Prostate gland (tissue), 2 donors: Measurements from ENCODE around the gene CEBPG. TPM values are rescaled to one million over a fixed set of nuclear protein-coding genes. Genes with fewer than 3 reads are reported as not detected.

Source experiments
- DNase-seq: peaks from one replicate; pipeline ENCODE4 v3.0.0-alpha.2; 2019; ENCODE audit warnings: low spot score
- H3K27ac ChIP-seq, 2 donors: fragments of 200-600 bp; sonication (generic); 2 replicates each; pipeline ENCODE4 v1.5.1; 2017 to 2019
- H3K27me3 ChIP-seq: fragments of 200-600 bp; sonication (generic); replicated peaks from 2 replicates; pipeline ENCODE4 v1.5.1; 2019; ENCODE audit not compliant: insufficient read depth
- H3K36me3 ChIP-seq, 2 donors: fragments of 200-600 bp; sonication (generic); 1 replicate in 1 of 2; 2 replicates in 1 of 2; pipeline versions ENCODE4 v1.5.1 to v1.8.1; 2017 to 2019
- H3K4me1 ChIP-seq: fragments of 200-600 bp; sonication (generic); replicated peaks from 2 replicates; pipeline ENCODE4 v1.5.1; 2019
- H3K4me3 ChIP-seq, 2 donors: fragments of 200-600 bp; sonication (generic); 2 replicates each; pipeline ENCODE4 v1.5.1; 2017 to 2019
- H3K9me3 ChIP-seq: fragments of 200-600 bp; sonication (generic); 2 replicates; pipeline ENCODE4 v1.5.1; 2017
- POLR2A ChIP-seq: fragments of 450-650 bp; IDR thresholded peaks from one replicate; pipeline ENCODE4 v1.6.1; 2016; ENCODE audit warnings: antibody characterized with exemption, mild to moderate bottlenecking
- POLR2AphosphoS5 ChIP-seq: sonication (generic); formaldehyde crosslinking; IDR thresholded peaks from one replicate; pipeline ENCODE4 v1.6.1; 2017; ENCODE audit warnings: antibody characterized with exemption
- WGBS: methylation state at CpG from one replicate; pipeline ENCODE4 v1.1.5; 2018; 5-methylcytosine and 5-hydroxymethylcytosine counted together
- intact Hi-C: fragments of 100-400 bp; cut with DNase I; formaldehyde crosslinking; loops from one replicate; pipeline ENCODE4 v1.14.2; 2022
- total RNA-seq, 2 donors: library from RNA; depleted of rRNA; stranded (reverse); fragments of >200 nt; gene quantifications; one replicate each; pipeline ENCODE4 v1.1.0, GENCODE V29; 2016
- TF ChIP-seq, protein P1 (sequence below), 4 experiments: fragments of 200-600 bp in 2 of 4; fragments of 450-650 bp in 2 of 4; sonication (generic) in 2 of 4; IDR thresholded peaks; 1 replicate in 3 of 4; 2 replicates in 1 of 4; pipeline ENCODE4 v1.5.1; 2016 to 2019; ENCODE audit warnings: antibody characterized with exemption in 4 of 4, mild to moderate bottlenecking in 2 of 4, moderate library complexity in 2 of 4

Gene CEBPG
- total RNA-seq, result 10 to 100 TPM; 15.7 to 19.7 TPM

DNA sequence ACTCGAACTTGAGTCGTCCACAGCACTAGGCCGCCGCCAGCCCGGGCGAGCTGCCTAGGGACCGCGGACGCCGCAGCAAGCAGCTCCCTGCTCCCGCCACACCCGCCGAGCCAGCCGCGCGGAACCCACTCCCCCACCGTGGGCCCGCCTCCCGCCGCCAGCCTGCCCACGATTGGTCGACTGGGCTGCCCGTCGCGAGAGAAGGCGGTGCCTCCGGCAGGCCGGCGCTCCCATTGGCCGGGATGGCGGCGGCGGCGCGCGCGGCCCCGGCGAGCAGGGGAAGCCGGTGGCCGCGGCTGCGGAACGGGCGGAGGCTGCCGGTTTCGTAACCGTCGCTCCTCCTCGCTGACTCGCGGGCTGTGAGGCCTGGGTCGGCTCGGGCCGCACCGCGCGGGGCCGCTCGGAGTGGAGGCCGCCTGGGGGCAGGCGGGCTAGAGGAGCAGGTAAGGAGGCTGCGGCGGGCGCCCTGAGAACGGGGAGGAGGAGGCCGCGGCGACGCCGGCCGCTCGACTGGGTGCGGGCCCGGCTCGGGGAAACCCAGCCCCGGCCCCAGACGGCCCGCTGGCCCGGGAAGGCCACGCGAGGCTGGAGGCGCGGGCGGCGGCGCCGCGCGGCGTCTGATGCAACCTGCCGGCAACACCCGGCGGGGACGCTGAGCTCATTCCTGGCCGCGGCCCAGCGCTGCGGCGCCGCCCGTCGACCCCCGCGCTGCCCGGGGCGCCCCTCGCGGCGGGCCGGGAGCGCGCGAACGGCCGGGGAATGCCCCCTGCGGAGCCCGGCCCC lies at the start of gene CEBPG:
Gene CEBPG (plus strand): TSS at position 257 of the 783 bp plus-strand sequence. CDS start 5,531 bp downstream, outside the sequence.
- TF ChIP-seq POLR2A (peak; percentile 90), POLR2AphosphoS5 (peak; percentile 58)
- TF ChIP-seq, protein P1, sequence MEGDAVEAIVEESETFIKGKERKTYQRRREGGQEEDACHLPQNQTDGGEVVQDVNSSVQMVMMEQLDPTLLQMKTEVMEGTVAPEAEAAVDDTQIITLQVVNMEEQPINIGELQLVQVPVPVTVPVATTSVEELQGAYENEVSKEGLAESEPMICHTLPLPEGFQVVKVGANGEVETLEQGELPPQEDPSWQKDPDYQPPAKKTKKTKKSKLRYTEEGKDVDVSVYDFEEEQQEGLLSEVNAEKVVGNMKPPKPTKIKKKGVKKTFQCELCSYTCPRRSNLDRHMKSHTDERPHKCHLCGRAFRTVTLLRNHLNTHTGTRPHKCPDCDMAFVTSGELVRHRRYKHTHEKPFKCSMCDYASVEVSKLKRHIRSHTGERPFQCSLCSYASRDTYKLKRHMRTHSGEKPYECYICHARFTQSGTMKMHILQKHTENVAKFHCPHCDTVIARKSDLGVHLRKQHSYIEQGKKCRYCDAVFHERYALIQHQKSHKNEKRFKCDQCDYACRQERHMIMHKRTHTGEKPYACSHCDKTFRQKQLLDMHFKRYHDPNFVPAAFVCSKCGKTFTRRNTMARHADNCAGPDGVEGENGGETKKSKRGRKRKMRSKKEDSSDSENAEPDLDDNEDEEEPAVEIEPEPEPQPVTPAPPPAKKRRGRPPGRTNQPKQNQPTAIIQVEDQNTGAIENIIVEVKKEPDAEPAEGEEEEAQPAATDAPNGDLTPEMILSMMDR (IDR thresholded peaks at IDR 0.05), result peak in 1 of 4 experiments; percentile 45
- H3K9me3 ChIP-seq, result no peaks in the 10 kb centered on the region
- peak within 1 kb of the TSS; percentile 94 to 95 for H3K4me3 ChIP-seq
- no peaks in the 10 kb centered on the region for H3K4me1 ChIP-seq
- under 1% methylated on average over 56 of the region's 118 CpGs for WGBS
- peak within 1 kb of the TSS; percentile 89 to 94 for H3K27ac ChIP-seq
- no peaks in the 10 kb centered on the region for H3K27me3 ChIP-seq
- intact Hi-C loops, result loop anchor here (2.0 to 5.0 kb wide), 2 partner anchors 15 to 71 kb away; partner anchors contain the start of gene CEBPA
- peak; percentile 94 for DNase-seq
- H3K36me3 ChIP-seq, result no peaks in the 10 kb centered on the region

DNA sequence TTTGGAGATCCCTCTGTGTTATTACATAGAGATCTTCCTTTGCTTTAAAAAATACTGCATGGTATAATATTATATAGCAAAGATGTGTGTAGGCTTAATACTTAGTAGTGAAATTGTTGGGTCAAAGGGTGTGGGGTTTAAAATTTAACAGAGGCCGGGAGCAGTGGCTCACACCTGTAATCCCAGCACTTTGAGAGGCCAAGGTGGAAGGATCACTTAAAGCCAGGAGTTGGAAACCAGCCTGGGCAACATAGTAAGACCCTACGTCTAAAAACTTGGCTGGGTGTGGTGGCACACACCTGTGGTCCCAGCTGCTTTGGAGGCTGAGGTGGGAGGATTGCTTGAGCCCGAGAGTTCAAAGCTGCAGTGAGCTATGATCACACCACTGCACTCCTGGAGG lies 48.9 kb upstream of the CEBPG start:
- Histone ChIP-seq H3K4me1 (no peaks in the 10 kb centered on the region), H3K27me3 (no peaks in the 10 kb centered on the region), H3K4me3 (no peak overlapping the region), H3K9me3 (no peaks in the 10 kb centered on the region), H3K27ac (no peak overlapping the region), H3K36me3 (no peaks in the 10 kb centered on the region)
- WGBS, result 87% methylated on average over 3 of the region's 3 CpGs
- no peak for DNase-seq
- intact Hi-C loops, result no loop called here
- TF ChIP-seq POLR2A, result no peak
- TF ChIP-seq, protein P1 (IDR thresholded peaks at IDR 0.05), result no peak
- no peak for TF ChIP-seq POLR2AphosphoS5

DNA sequence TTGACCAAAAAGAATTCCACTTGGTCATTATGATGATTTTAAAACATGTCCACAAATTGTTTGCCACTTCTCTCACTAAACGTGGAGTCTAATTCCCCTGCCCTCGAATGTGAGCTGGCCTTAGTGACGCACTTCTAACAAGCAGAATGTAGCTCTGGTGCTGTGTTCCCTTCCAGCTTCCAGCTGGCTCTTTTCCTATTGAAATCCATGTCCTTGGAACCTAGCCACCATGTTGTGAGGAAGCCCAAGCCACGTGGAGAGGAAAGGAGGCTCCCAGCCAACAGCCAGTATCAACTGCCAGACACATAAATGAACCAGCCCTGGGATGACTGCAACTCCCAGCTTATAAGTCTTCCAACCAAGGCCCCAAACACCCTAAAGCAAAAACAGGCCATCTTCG lies 47.6 kb upstream of the CEBPG start:
- Histone ChIP-seq H3K27ac (no peak overlapping the region), H3K27me3 (no peaks in the 10 kb centered on the region), H3K4me3 (no peak overlapping the region), H3K9me3 (no peaks in the 10 kb centered on the region), H3K4me1 (no peaks in the 10 kb centered on the region), H3K36me3 (no peaks in the 10 kb centered on the region)
- peak; percentile 36 for TF ChIP-seq POLR2AphosphoS5
- TF ChIP-seq, protein P1 (IDR thresholded peaks at IDR 0.05), result no peak
- intact Hi-C loops, result no loop called here
- no peak for DNase-seq
- WGBS, result 44% methylated on average over 5 of the region's 5 CpGs

DNA sequence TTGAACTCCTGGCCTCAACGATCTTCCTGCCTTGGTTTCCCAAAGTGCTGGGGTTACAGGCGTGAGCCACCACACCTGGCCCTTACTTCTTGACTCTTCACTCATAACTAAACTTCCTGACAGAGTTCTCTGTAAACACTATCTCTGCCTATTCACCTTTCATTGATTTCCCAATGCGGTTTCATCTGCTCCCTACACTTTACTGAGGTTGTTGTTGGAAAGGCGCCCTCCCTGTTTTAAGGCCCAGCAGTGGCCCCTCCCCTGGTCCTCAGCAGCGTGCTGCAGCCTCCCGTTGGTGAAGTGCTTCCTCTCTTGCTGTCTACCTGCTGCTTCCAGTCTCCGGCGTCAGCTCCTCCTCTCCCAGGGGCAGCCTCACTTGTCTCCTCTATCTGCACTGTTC lies 44.4 kb upstream of the CEBPG start:
- Histone ChIP-seq H3K4me3 (no peak overlapping the region), H3K36me3 (no peaks in the 10 kb centered on the region), H3K27ac (no peak overlapping the region), H3K9me3 (no peaks in the 10 kb centered on the region), H3K4me1 (no peaks in the 10 kb centered on the region), H3K27me3 (no peaks in the 10 kb centered on the region)
- 77% methylated on average over 8 of the region's 8 CpGs for WGBS
- no peak for DNase-seq
- intact Hi-C loops, result no loop called here
- TF ChIP-seq, protein P1 (IDR thresholded peaks at IDR 0.05), result no peak
- no peak for TF ChIP-seq POLR2AphosphoS5
- no peak for TF ChIP-seq POLR2A

DNA sequence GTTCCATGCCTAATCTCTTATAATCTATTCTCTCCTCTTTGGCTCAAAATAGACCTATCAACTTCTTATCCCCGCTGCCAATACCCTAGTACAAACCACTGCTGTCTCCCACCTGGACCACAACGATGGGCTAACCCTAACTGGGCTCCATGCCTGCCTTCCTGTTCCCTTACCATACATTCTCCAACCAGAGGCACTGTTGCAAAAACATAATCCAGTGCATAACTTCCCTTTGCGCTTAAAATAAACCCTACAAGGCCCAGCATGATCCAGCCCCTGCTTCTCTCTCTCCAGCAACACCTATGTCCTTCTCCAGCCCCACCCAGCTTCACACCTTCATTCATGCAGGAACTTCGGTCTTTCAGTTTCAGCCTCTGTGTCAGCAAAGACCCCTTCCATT lies 43.8 kb upstream of the CEBPG start:
- Histone ChIP-seq H3K36me3 (no peaks in the 10 kb centered on the region), H3K4me3 (no peak overlapping the region), H3K27ac (no peak overlapping the region), H3K4me1 (no peaks in the 10 kb centered on the region), H3K27me3 (no peaks in the 10 kb centered on the region), H3K9me3 (no peaks in the 10 kb centered on the region)
- intact Hi-C loops, result no loop called here
- TF ChIP-seq POLR2A (no peak), POLR2AphosphoS5 (no peak)
- TF ChIP-seq, protein P1 (IDR thresholded peaks at IDR 0.05), result no peak
- 78% methylated on average over 4 of the region's 4 CpGs for WGBS
- no peak for DNase-seq
